Stimulated activated CD4-positive, alpha-beta T cell treated with anti-CD3 and anti-CD28 coated beads, Interleukin-2, amount 100 ng/mL, for 48 hours (primary cell): ENCODE data around the gene ZNF628.

Experiments
- DNase-seq, 2 donors: peaks; one replicate each; pipeline ENCODE4 v3.0.0-alpha.2; 2020

ZNF628 gene

GRCh38 chr19:55465460-55466240 lies 10.8 kb upstream of the ZNF628 start:
- DNase-seq, result no peak

GRCh38 chr19:55466241-55466614 lies 10.2 kb upstream of the ZNF628 start:
- DNase-seq, result no peak

- DNase-seq, result peak; percentile 77 to 80
These were observed 9.0 kb upstream of the ZNF628 start for GRCh38 chr19:55467236-55468053.

GRCh38 chr19:55468054-55468393 lies 8.4 kb upstream of the ZNF628 start:
- no peak for DNase-seq

- no peak for DNase-seq
These were observed 5.2 kb upstream of the ZNF628 start for GRCh38 chr19:55471266-55471665.

GRCh38 chr19:55472463-55472862 lies 4.0 kb upstream of the ZNF628 start:
- no peak for DNase-seq

GRCh38 chr19:55473225-55474012 lies 3.0 kb upstream of the ZNF628 start:
- DNase-seq, result no peak

GRCh38 chr19:55474269-55475265 lies 1.9 kb upstream of the ZNF628 start:
- no peak for DNase-seq

GRCh38 chr19:55477905-55478304 lies 1.5 kb downstream of the ZNF628 start:
- no peak for DNase-seq

GRCh38 chr19:55478364-55478763 lies 1.9 kb downstream of the ZNF628 start:
- DNase-seq, result no peak

- DNase-seq, result no peak
These were observed 2.6 kb downstream of the ZNF628 start for GRCh38 chr19:55479045-55479444.

GRCh38 chr19:55479451-55480230 lies 3.2 kb downstream of the ZNF628 start:
- DNase-seq, result no peak

GRCh38 chr19:55481148-55481793 lies 4.9 kb downstream of the ZNF628 start:
- DNase-seq, result no peak

- DNase-seq, result no peak
These were observed 5.4 kb downstream of the ZNF628 start for GRCh38 chr19:55481794-55482155.

GRCh38 chr19:55482156-55482961 lies 5.9 kb downstream of the ZNF628 start:
- no peak for DNase-seq

GRCh38 chr19:55482967-55483705 lies 6.7 kb downstream of the ZNF628 start:
- DNase-seq, result no peak

GRCh38 chr19:55483706-55484592 lies 7.5 kb downstream of the ZNF628 start:
- DNase-seq, result no peak
